GM21423 (cell line): ENCODE results near the gene KIF2C.

Experiments
- ATAC-seq: cut with Tn5 transposase; IDR thresholded peaks from one replicate; pipeline ENCODE4 v1.9.1; 2021; ENCODE audit warnings: mild to moderate bottlenecking, moderate library complexity; ENCODE audit not compliant: unreplicated experiment

Gene KIF2C

DNA sequence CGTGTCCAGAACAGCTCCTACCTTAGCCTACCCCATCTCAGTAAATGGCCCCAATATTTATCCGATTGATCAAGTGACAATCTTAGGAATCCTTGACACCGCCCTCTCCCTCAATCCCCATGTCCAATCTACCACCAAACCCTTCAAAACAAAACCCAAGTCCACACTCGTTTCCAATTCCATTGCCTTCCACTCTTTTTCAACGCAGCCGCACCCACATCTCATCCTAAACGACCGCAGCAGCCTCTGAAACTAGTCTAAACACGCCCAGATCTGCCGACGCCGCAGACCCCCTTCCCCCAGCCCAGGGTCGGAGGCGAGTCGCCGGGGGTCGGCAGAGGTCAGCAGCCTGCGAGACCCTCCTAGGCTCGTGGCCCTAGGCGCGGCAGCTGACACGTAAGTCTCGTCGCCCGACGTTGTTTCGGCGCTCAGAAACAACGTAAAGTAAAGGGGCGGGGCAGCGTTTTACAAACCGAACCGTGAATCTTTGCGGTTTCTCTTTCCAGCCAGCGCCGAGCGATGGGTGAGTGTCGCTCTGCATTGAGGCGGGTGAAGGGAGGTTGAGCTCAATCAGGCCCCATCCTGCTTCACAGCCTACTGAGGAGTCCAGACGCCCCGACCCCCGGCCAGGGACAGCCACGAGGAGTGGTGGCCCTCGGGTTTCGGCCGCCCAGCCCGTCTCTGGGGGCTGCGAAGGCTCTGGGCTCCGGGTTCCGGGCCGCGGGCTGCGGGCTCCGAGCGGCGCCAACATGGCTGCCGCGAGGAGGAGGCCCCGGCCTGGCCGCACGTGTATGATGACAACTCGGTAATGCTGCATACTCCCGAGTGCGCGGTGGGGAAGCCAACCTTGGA is 35.7 kb downstream of the KIF2C start, which contains the start of gene RPS8:
Gene RPS8 (plus strand): TSS at position 463 of the 852 bp plus-strand sequence. CDS start 57 bp downstream, at position 520.
- peak; percentile 79 for ATAC-seq

DNA sequence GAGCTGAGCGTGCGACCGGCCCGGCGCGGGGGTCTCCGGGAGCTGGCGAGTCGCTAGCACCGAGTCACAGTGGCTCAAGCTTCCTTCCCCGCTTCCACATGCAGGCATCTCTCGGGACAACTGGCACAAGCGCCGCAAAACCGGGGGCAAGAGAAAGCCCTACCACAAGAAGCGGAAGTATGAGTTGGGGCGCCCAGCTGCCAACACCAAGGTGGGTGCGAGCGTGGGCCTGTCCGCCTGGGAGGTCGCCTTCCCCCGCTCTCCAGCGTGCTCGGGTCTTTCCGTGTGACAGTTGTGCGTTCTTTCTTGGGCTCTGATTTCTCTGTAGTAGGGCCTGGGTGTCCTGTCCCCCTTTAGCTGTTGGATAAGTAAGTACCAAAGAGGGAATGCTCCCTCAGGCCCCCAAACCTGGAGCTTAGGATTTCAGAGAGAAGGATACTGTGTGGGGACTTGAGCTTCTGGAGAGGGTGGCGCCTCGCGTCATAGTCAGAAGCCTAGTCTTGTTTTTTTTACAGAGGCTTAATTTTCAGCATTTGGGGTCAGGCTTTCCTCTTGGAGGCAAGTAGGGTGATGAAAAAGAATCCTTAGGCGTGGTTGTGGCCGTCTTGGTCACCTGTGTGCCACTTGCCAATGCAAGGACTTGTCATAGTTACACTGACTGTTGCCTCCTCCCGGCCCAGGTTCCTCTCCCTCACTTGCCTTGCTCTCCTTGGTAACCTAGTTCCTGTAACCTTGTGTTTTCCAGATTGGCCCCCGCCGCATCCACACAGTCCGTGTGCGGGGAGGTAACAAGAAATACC is 36.5 kb downstream of the KIF2C start:
- ATAC-seq: peak; percentile 23

DNA sequence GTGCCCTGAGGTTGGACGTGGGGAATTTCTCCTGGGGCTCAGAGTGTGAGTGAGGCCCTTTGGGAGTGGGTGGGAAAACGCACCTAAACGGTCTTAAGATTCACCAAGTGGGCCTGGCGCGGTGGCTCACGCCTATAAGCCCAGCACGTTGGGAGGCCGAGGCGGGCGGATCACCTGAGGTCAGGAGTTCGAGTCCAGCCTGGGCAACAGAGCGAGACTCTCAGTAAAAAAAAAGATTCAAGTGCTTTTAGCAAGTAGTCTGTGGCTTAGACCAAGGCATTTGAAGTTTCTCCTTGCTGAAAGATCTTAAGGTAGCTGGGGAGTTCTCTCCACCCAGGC is 37.1 kb downstream of the KIF2C start:
- no peak for ATAC-seq

DNA sequence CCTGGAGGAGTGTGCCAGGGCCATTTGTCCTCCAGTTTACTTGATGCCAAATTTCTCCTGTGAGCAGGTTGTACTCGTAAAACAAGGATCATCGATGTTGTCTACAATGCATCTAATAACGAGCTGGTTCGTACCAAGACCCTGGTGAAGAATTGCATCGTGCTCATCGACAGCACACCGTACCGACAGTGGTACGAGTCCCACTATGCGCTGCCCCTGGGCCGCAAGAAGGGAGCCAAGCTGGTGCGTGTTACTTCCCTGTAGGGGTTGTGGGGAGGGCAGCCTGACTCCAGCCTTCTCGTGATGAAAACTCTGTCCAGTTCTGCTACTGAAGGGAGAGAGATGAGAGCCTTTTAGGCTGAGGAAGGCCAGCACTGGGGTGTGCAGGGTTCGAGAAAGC is 37.9 kb downstream of the KIF2C start:
- ATAC-seq: no peak

DNA sequence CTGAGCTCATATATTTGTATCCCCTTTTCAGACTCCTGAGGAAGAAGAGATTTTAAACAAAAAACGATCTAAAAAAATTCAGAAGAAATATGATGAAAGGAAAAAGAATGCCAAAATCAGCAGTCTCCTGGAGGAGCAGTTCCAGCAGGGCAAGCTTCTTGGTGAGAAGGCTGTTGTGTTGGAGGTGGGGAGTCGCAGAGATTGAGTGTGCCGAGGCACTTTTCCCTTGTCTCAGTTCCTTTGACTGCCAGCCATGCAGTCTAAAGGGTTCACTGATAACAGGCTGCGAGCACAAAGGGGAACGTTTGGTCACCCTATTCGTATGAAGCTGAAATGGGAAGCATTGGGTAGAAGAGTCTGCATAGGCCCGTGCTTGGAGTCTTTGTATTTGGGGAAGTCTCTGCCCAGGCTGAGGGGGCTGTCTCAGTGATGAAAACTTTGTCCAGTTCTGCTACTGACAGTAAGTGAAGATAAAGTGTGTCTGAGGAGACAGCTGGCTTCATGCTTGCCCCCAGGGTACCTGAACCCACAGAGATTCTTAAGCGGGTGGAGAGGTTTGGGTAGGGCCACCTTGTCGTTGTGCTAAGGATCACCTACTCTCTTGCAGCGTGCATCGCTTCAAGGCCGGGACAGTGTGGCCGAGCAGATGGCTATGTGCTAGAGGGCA is 38.5 kb downstream of the KIF2C start:
- no peak for ATAC-seq

DNA sequence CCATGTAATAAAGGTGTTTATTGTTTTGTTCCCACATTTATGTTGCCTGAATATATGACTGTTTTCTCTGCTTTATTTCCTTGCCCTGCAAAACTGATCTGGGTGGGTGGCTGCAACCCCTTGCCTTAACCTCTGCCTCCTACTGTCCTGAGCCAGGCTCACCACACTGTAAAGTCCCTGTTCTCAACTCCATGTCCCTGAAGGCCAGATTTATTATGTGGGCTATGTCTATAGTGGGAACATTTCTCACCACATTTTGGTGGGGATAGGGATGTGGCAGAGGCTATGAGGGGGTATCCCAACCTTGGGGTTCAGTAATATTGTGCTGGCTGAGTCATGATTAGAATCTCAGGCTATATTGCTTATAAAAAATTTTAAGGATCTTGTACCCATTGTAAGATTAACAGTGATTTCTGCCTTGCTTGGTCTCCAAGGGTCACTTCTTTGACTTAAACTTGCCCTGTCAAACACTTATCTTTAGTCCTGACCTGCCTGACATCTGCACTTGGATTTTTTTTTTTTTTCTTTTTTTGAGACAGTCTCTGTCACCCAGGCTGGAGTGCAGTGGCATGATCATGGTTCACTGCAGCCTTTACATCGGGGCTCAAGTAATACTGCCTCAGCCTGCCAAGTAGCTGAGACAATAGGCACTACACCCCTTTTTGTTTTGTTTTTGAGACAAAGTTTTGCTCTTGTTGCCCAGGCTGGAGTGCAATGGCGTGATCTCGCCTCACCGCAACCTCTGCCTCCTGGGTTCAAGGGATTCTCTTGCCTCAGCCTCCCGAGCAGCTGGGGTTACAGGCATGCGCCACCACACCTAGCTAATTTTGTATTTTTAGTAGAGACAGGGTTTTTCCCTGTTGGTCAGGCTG is 39.3 kb downstream of the KIF2C start:
- ATAC-seq: no peak

DNA sequence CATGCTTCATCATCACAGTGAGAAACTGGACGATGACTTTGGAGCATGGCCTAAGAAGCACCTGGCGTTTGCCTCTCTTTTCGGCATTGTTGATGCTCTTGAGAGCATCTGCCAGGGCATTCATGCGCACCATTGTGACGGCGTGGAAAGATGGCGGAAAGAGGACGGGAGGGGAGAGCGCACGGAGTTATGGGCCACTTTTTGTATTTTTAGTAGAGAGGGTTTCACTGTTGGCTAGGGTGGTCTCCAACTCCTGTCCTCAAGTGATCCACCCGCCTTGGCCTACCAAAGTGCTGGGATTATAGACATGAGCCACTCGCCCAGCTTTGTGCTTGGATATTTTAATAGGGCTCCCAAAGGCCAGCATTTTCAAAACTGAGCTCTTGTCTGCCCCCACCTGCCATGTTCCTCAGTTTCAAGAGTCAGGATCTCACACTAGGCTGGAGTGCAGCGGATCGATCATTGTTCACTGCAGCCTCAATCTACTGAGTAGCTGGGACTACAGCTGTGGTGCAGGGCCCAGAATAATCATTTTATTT is 41.0 kb downstream of the KIF2C start:
- ATAC-seq: no peak

DNA sequence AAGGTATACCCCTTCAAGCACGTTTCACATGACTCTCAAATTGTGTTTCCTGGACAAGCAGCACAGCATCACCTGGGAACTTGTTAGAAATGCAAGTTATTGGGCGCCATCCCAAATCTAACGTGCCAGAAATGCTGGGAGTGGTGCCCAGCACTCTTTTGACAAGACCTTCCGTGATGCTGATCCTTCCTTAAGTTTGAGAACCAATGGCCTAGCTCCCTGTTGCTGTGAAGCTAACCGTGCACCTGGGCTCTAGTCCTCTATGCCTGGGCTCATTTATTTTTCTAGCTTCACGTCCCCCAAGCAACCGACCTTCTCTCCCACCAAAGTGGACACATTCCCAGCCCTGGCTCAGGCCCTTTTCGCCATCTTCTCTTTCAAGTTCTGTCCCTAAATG is 44.1 kb downstream of the KIF2C start:
- ATAC-seq: no peak

DNA sequence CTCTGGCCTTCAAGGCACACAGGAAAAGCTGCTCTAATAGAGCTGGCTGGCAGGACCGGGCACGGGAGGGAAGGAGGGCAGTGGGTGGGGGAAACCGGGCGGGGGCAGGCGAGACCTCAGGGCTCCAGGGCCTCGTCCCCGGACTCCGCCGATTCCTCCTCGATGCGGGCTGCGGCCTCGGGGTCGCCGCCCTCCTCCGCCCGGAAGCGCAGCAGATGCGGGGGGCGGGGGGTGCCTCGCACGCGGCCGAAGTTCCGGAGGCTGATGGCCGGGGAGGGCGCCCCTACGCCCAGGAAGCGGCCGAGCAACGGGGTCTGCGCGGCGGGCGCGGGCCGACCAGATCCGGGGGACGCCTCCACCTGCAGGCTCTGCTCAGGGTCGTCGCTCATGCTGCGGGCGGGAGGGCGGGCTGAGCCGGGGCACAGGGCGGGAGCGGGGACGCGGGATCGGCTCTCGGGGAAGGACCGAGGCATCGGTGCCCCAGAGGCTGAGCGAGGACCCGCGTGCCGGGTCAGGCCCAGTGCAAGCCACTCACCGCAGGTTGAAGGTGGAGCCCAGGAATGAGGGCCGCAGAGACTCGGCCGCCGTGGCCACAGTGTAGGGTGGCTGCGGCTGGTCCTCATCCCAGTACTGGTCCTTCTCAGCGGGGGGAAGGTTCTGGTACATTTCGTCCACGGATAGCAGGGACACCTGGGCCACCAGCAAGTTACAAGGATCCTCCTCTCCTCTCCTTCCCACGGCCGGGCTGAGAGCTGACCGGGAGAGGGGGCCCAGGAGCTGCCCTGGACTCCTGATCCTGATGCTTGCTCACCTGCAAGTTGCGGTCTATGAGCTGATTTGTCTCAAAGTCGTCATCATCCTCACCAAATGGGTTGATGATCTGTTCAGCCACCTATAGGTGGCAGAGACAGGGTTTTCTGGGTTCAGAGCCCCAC is 44.7 kb downstream of the KIF2C start:
- no peak for ATAC-seq

DNA sequence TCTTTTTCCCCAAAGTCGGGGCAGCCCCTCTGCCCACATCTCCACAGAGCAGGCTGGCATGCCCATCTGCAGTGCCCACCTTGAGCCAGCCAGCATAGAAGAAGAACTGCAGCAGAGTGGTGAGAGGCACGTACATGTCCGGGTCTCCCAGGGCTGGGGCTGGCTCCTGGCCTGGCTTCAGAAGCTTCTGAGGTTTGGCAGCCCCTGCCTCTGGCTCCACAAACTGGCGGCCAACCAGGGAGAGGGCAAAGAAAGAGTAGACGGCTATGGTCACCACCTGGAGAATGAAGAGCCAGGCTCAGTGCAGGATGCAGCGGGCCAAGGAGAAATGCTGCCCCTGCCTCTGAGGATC is 45.4 kb downstream of the KIF2C start:
- ATAC-seq: no peak

DNA sequence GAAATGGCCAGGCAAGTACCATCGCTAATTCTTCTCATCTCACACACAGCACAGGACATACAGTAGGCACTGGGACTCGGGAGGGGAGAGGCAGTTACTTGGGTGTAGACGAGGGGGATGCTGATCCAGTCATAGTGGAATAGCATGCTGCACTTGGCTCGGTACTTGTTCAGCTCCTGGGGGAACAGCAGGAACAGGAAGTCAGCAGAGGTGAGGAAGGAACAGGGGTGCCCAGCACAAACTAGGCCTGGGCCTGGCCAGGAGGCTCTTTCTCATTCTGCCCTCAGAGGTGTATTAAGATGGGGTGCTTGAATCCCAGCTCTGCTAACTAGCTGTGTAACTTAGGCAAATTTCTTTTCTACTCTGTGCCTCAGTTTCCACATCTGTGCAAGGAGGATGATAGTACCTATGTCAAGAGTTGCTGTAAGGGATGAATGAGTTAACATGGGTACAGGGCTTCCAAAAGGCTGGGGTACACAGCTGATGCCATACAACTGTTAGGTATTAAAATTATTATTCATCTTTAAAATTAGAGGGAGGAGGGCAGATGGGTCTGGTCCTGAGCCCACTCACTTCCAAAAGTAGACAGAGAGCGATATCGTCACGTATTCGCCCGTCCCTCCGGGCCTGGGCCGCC is 46.0 kb downstream of the KIF2C start:
- no peak for ATAC-seq

DNA sequence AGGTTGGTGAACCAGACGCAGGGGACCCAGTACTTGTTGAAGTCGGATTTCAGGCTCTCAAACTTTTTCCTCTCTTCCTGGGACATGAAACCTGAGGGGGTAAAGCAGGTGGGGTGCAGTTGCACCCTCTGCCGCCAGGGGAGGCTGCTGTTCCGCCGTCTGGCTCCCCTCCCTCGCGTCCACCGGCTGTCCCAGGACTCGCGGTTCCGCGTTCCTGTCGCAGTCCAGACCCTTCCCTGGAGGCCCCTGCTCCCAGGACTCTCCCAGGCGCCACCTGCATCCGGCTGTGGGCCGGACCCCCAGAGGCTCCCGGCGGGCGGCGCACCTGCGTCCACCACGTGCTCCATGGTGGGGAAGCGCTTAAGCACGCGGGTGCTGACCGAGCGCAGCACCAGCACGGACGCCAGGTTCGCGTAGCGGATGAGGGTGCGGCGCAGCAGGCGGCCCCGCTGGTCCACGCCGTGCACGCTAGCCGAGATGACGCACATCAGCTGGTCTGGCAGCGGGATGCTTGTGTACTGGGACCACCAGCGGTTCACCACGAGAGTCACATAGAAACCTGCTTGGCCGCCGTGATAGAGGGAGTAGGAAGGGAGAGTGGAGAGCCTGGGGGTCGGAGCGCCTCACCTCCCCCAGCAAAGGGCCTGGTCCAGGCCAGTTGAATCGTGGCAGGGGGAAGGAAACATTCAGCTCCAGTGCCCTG is 46.7 kb downstream of the KIF2C start:
- ATAC-seq: peak; percentile 49

DNA sequence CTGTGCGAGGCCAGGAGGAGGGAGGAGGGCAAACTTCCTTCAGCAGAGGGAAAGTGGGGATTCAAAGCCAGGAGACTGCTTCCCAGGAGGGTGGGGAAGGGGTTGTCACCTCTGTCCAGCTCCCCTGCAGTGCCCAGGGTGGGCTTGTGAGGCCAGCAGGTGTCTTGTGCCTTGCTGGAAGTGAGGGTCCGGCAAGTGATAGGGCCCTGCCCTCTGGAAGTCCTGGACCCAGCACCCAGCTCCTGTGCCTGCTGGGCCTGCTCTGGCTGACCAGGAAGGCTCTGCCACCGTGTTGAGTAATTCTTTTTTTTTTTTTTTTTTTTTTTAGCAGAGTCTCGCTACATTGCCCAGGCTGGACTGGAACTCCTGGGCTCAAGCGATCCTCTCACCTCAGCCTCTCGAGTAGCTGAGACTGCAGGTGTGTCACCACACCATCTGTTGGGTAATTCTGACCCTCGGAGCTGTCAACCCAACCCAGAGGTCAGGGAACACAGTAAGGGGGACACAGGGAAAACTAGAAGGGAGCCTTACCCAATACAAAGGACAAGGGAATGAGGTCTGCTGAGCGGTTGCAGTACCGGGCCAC is 47.3 kb downstream of the KIF2C start:
- ATAC-seq: no peak

DNA sequence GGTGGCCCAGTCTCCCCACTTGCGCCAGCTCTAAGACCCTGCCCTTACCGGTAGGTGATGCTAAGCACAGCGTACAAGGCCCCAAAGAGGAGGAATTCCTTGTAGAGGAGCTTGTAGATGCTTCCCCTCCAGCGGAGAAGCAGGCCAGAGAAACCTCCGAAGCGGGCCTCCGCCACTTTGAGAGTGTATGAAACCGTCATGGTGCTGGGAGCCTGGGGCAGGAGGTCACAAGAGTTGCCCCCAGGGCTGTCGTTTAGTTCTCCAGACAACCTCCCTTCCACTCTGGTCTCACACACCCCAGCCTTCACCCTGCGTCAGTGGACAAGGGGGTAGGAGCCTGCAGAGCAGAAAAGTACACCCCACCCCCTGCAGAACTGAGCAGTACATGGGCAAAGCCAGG is 47.9 kb downstream of the KIF2C start:
- no peak for ATAC-seq

DNA sequence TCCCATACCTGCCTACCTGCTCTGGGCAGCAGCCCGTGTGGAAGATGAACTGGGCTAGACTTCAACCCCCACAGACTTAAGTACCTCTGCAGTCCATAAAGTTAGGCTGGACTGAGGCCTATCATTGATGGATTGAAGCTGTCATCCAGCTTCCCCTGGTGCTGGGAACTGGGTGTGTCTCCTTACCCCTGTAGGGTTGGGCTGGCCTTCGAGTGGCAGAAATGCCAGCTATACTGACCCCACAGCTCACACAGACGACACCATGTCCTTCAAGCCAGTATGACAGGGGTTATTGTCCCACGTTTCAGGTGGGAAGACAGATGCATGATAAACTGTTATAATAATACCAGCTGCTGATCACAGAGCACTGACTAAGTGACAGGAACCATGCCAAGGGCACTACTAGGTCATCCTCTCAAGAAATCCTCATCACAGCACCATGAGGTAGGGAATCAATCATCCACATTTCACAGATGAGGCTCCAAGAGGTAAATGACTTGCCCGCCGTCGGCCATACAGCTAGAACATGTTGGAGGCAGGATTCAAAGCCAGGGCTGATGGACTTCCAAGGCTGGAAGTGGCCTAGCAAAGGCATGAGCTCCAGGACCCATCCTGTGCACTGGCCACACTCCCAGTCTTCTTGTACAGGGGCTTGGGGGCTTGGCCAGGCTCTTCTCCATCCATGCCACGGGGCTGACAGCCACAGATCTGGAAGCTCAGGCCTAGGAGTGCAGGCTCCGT is 48.7 kb downstream of the KIF2C start, which contains the start of gene BEST4:
Gene BEST4 (minus strand): TSS at position 51 of the 741 bp plus-strand sequence. CDS start 465 bp downstream, outside the sequence.
- no peak for ATAC-seq

DNA sequence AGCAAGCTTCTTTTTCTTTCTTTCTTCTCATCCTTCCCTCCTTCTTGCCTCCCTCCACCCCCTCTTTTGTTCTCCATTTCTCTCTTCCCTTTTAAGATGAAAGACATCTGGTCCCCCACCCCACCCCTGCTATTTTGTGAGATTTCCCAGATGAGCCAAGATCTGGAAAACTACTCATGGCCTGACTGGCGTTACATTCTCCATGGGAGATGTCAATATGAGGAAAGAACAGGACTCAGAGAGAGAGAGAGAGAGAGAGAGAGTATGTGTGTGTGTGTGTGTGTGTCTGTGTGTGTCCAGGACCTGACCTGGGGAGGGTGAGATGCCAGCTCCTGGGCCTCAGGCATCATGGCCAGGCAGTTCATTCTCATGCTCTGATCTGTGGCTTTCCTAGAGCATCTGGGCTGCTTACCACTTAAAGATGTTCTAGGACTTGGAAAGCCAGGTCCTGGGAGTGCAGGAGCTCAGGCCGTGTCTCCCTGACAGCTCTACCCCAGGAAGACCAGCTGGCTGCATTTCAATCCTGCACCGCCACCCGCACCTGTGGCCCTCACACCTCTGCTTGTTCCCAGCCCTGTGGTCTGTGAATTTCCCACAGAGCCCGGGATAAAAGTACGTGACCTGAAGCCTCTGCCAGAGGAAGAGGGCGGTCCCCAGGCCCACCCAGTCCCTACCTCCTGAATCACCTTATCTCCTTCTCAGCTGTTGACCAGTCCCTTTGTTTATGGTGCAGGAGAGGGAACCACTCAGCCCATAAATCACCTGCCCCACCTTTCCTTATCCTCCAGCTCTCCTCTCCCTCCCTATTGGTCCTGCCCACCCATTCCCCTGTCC is 51.5 kb downstream of the KIF2C start:
- ATAC-seq: no peak
